Activated B cell treated with CpG ODN at 0.5 μM for 24 hours (primary cell): Measurements from ENCODE around the gene BSN. TPM values are rescaled to one million over a fixed set of nuclear protein-coding genes. Genes with fewer than 3 reads are reported as not detected.

Experiments
- ATAC-seq: fragments of 200-7000 bp; cut with Tn5 transposase; one replicate; pipeline ENCODE4 v1.10.0; 2021; ENCODE audit warnings: low read depth, mild to moderate bottlenecking, moderate library complexity
- CTCF ChIA-PET: fragments of 350-600 bp; sonication (Branson Sonifier 250); formaldehyde crosslinking; loops from one replicate; lab custom pipeline; 2021; ENCODE audit warnings: antibody characterized with exemption; lab: Charles Lee
- POLR2A ChIA-PET: fragments of 350-600 bp; sonication (Branson Sonifier 250); formaldehyde crosslinking; loops from one replicate; lab custom pipeline; 2021; ENCODE audit warnings: antibody characterized with exemption; lab: Charles Lee
- DNase-seq: peaks from one replicate; pipeline ENCODE4 v3.0.0; 2022
- H3K27ac Mint-ChIP-seq: one replicate; pipeline ENCODE4 v1.8.0; 2020; ENCODE audit warnings: mixed read lengths
- H3K27me3 Mint-ChIP-seq: one replicate; pipeline ENCODE4 v1.8.0; 2021; ENCODE audit warnings: mixed read lengths
- H3K36me3 Mint-ChIP-seq: one replicate; pipeline ENCODE4 v1.8.0; 2021; ENCODE audit warnings: low read depth, mixed read lengths
- H3K4me1 Mint-ChIP-seq: one replicate; pipeline ENCODE4 v1.8.0; 2021; ENCODE audit warnings: mixed read lengths
- H3K4me3 Mint-ChIP-seq: one replicate; pipeline ENCODE4 v1.8.0; 2020; ENCODE audit warnings: mild to moderate bottlenecking, mixed read lengths
- H3K9me3 Mint-ChIP-seq: one replicate; pipeline ENCODE4 v1.8.0; 2020; ENCODE audit warnings: mixed read lengths
- CTCF ChIP-seq: fragments of 200-600 bp; IDR thresholded peaks from one replicate; pipeline ENCODE4 v1.8.0; 2022; ENCODE audit warnings: antibody characterized with exemption, mild to moderate bottlenecking
- intact Hi-C: fragments of 100-400 bp; cut with micrococcal nuclease; formaldehyde crosslinking; loops from one replicate; pipeline ENCODE4 v1.15.1; 2024
- total RNA-seq: library from RNA; stranded (reverse); gene quantifications from 2 replicates; pipeline ENCODE4 v1.2.3, GENCODE V29; 2022

The BSN gene
- total RNA-seq, 1 donor from 2014 or later, result 0.69 TPM

DNA sequence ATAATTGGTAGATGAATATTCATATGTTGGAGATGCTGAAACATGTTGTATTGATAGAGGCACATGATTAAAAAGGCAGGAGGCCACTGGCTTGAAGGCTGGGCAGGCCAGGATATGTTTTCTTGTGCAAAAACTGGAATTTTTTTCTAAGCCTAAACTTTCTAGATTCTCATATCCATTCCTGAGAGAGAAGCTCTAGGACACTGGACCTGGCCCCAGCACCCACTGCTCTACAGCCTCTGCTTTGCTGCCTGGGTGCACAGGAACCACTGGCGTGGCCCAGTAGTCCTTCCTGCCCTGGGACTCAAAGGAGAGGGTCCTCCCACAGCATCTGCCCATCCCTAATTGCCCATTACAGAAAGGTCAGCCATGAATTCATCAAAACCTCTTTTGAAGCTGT is 61.8 kb downstream of the BSN start:
- no peaks in the 10 kb centered on the region for H3K27me3 Mint-ChIP-seq
- TF ChIP-seq CTCF, result no peak
- intact Hi-C loops, result no loop called here

DNA sequence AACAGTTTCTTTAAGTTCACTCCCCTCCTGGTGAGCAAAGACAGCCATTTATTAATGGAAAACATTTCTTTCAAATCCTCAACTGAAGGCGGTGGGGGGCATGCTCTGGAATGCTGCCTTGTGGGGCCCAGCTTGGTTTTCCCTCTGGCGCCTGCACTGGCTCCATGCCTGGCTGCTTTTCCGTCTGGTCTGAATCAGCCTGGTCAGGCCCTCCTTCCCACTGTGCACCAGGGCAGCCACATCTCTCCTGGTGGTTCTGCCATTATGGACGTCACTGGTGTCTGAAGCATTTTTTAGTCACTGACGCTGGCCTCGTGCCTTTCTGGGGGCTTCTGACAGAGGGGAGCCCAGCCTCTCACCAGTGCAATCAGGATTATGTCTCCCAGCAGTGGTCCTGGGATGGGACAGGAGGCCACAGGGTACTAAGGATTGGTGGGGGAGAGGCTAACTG is 62.2 kb downstream of the BSN start:
- CTCF ChIA-PET, result no interaction called here
- H3K4me1 Mint-ChIP-seq, result no peaks in the 10 kb centered on the region

More for the DNA sequence above, 61.8 kb downstream of the BSN start:
- H3K36me3 Mint-ChIP-seq, result no peaks in the 10 kb centered on the region
- DNase-seq, result no peak
- no peak for ATAC-seq
- H3K27ac Mint-ChIP-seq, result no peak overlapping the region
- H3K4me3 Mint-ChIP-seq, result no peak overlapping the region
- H3K4me1 Mint-ChIP-seq, result no peaks in the 10 kb centered on the region
- ChIA-PET POLR2A (no interaction called here), CTCF (no interaction called here)
- peaks cover 9% of the 10 kb centered on the region for H3K9me3 Mint-ChIP-seq

GRCh38 chr3:49617390-49618013 is 63.2 kb downstream of the BSN start:
- Mint-ChIP-seq H3K9me3 (peaks cover 5% of the 10 kb centered on the region), H3K4me3 (no peak overlapping the region), H3K27ac (no peak overlapping the region), H3K36me3 (no peaks in the 10 kb centered on the region), H3K4me1 (no peaks in the 10 kb centered on the region), H3K27me3 (peaks cover 3% of the 10 kb centered on the region)
- TF ChIP-seq CTCF, result no peak
- no peak for ATAC-seq
- intact Hi-C loops, result no loop called here
- CTCF ChIA-PET, result no interaction called here
- POLR2A ChIA-PET, result no interaction called here
- DNase-seq, result no peak

More for the DNA sequence above, 62.2 kb downstream of the BSN start:
- ATAC-seq (no peak), DNase-seq (no peak)
- H3K9me3 Mint-ChIP-seq, result peaks cover 9% of the 10 kb centered on the region
- intact Hi-C loops, result no loop called here
- no peak for TF ChIP-seq CTCF
- peaks cover 3% of the 10 kb centered on the region for H3K27me3 Mint-ChIP-seq
- no peak overlapping the region for H3K4me3 Mint-ChIP-seq
- POLR2A ChIA-PET, result no interaction called here
- no peaks in the 10 kb centered on the region for H3K36me3 Mint-ChIP-seq
- H3K27ac Mint-ChIP-seq, result no peak overlapping the region

DNA sequence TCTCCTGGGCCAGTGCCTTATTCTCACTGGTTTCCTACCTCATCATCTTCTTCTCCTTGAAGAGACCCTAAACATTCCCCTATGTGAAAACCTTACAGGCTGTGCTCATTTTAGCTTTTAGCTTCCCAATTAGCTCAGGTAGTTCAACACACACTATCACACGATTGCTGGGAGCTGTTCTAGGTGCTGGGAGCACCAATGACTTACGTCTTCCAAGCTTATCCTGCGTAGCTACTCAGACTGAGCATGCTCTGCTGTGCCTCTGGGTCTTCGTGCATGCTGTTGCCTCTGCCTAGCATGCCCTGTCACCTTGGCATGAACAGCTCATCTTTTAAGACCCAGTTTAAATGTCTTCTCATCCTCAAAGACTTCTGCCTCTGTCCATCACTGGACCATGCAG is 64.1 kb downstream of the BSN start:
- no peaks in the 10 kb centered on the region for H3K9me3 Mint-ChIP-seq
- ATAC-seq, result no peak
- intact Hi-C loops, result no loop called here
- H3K4me1 Mint-ChIP-seq, result no peaks in the 10 kb centered on the region
- no peak overlapping the region for H3K27ac Mint-ChIP-seq
- ChIA-PET POLR2A (no interaction called here), CTCF (no interaction called here)
- TF ChIP-seq CTCF, result no peak
- peaks cover 3% of the 10 kb centered on the region for H3K27me3 Mint-ChIP-seq
- H3K4me3 Mint-ChIP-seq, result no peak overlapping the region
- H3K36me3 Mint-ChIP-seq, result no peaks in the 10 kb centered on the region
- DNase-seq, result no peak

- DNase-seq (no peak), ATAC-seq (no peak)
- H3K9me3 Mint-ChIP-seq, result no peaks in the 10 kb centered on the region
- ChIA-PET POLR2A (no interaction called here), CTCF (no interaction called here)
- no peak overlapping the region for H3K27ac Mint-ChIP-seq
- intact Hi-C loops, result no loop called here
- H3K4me3 Mint-ChIP-seq, result no peak overlapping the region
- peaks cover 3% of the 10 kb centered on the region for H3K27me3 Mint-ChIP-seq
- TF ChIP-seq CTCF, result no peak
- H3K4me1 Mint-ChIP-seq, result no peaks in the 10 kb centered on the region
- H3K36me3 Mint-ChIP-seq, result no peaks in the 10 kb centered on the region
These were observed 65.4 kb downstream of the BSN start for GRCh38 chr3:49619649-49620048.
